CD4-positive, alpha-beta memory T cell (primary cell): ENCODE data around the gene MAP3K7CL. TPM values are rescaled to one million over a fixed set of nuclear protein-coding genes. Genes with fewer than 3 reads are reported as not detected.
A peak's percentile ranks its signal among the peaks of the same experiment; 100 is the strongest.

Source experiments
- CTCF ChIA-PET: fragments of 350-600 bp; sonication (Branson Sonifier 250); formaldehyde crosslinking; loops from one replicate; lab custom pipeline; 2021; ENCODE audit warnings: inconsistent platforms; ENCODE audit not compliant: partially characterized antibody; lab: Charles Lee
- POLR2A ChIA-PET: fragments of 350-600 bp; sonication (Branson Sonifier 250); formaldehyde crosslinking; loops from one replicate; lab custom pipeline; 2021; ENCODE audit not compliant: partially characterized antibody; lab: Charles Lee
- DNase-seq, 5 donors: peaks; one replicate each; pipeline versions ENCODE4 v3.0.0 to v3.0.0-alpha.2; 2020 to 2022; ENCODE audit warnings: mixed read lengths in 1 of 5
- H3K27ac ChIP-seq: one replicate; pipeline ENCODE4 v1.7.0; 2013; ENCODE audit warnings: low read depth, low read length
- H3K27me3 ChIP-seq: 2 replicates; pipeline ENCODE4 v1.7.0; 2013; ENCODE audit warnings: mild to moderate bottlenecking, low read length, moderate library complexity; ENCODE audit not compliant: insufficient read depth
- H3K36me3 ChIP-seq: 2 replicates; pipeline ENCODE4 v1.7.0; 2013; ENCODE audit warnings: mild to moderate bottlenecking, low read length, moderate library complexity; ENCODE audit not compliant: insufficient read depth
- H3K4me1 ChIP-seq: 2 replicates; pipeline ENCODE4 v1.7.0; 2013; ENCODE audit warnings: mild to moderate bottlenecking, low read length, moderate library complexity; ENCODE audit not compliant: insufficient read depth
- H3K4me3 ChIP-seq, 2 donors: one replicate each; pipeline ENCODE4 v1.7.0; 2013; ENCODE audit warnings: low read length in 2 of 2, mild to moderate bottlenecking in 1 of 2
- H3K9me3 ChIP-seq, 2 donors: one replicate each; pipeline ENCODE4 v1.7.0; 2013; ENCODE audit warnings: low read length in 2 of 2, control low read depth in 1 of 2; ENCODE audit not compliant: control insufficient read depth in 1 of 2
- H3K27ac Mint-ChIP-seq, 7 donors: one replicate each; pipeline ENCODE4 v1.8.0; 2020 to 2021; ENCODE audit warnings: mixed read lengths in 7 of 7, mild to moderate bottlenecking in 6 of 7, inconsistent platforms in 3 of 7, moderate library complexity in 3 of 7
- H3K27me3 Mint-ChIP-seq, 2 donors: one replicate each; pipeline ENCODE4 v1.8.0; 2020 to 2021; ENCODE audit warnings: mixed read lengths in 2 of 2
- H3K36me3 Mint-ChIP-seq, 2 donors: one replicate each; pipeline ENCODE4 v1.8.0; 2020 to 2021; ENCODE audit warnings: mixed read lengths in 2 of 2, inconsistent platforms in 1 of 2, mild to moderate bottlenecking in 1 of 2
- H3K4me1 Mint-ChIP-seq, 4 donors: one replicate each; pipeline ENCODE4 v1.8.0; 2020 to 2021; ENCODE audit warnings: mixed read lengths in 4 of 4, mild to moderate bottlenecking in 1 of 4
- H3K4me3 Mint-ChIP-seq, 8 donors: one replicate each; pipeline ENCODE4 v1.8.0; 2020 to 2021; ENCODE audit warnings: mixed read lengths in 8 of 8, mild to moderate bottlenecking in 7 of 8, moderate library complexity in 6 of 8, inconsistent platforms in 3 of 8
- H3K9me3 Mint-ChIP-seq, 8 donors: one replicate each; pipeline ENCODE4 v1.8.0; 2020 to 2021; ENCODE audit warnings: mixed read lengths in 8 of 8, mild to moderate bottlenecking in 5 of 8, inconsistent platforms in 3 of 8, moderate library complexity in 1 of 8
- intact Hi-C: fragments of 100-400 bp; cut with micrococcal nuclease; formaldehyde crosslinking; loops from one replicate; pipeline ENCODE4 v1.15.1; 2023
- polyA plus RNA-seq, 2 donors: library from polyadenylated mRNA; unstranded; fragments of 300-500 nt; fragmentation: Illumina TruSeq; gene quantifications; one replicate each; pipeline ENCODE4 v1.2.3, GENCODE V29; 2021
- total RNA-seq, 2 experiments: library from RNA; stranded (reverse); gene quantifications; one replicate each; pipeline ENCODE4 v1.2.3, GENCODE V29; 2021

The MAP3K7CL gene
- total and polyA plus RNA-seq, 4 experiments from 2014 or later, result 2.8 to 10.3 (median 7.4) TPM

DNA sequence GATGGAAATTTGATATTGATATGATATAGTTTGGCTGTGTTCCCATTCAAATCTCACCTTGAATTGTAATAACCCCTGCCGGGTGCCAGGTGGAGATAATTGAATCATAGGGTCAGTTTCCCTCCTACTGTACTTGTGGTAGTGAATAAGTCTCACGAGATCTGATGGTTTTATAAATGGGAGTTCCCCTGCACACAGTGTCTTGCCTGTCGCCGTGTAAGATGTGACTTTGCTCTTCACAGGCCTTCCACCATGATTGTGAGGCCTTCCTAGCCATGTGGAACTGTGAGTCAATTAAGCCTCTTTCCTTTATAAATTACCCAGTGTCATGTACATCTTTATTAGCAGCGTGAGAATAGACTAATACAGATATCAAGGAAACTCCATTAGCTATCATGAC is 74.6 kb downstream of the MAP3K7CL start:
- intact Hi-C loops, result no loop called here
- Histone ChIP-seq H3K36me3 (no peaks in the 10 kb centered on the region), H3K4me1 (no peaks in the 10 kb centered on the region), H3K4me3 (no peak overlapping the region), H3K9me3 (peaks cover 0 to 7% of the 10 kb centered on the region in 2 donors), H3K27me3 (no peaks in the 10 kb centered on the region), H3K27ac (no peak overlapping the region)
- ChIA-PET POLR2A (no interaction called here), CTCF (no interaction called here)
- no peak overlapping the region for H3K27ac Mint-ChIP-seq
- no peak overlapping the region for H3K4me3 Mint-ChIP-seq
- DNase-seq, result no peak
- H3K27me3 Mint-ChIP-seq, result peaks cover 0 to 2% of the 10 kb centered on the region in 2 donors
- H3K9me3 Mint-ChIP-seq, result peaks cover 7 to 31% (median 25%) of the 10 kb centered on the region in 8 donors
- H3K36me3 Mint-ChIP-seq, result peaks cover 4 to 13% of the 10 kb centered on the region in 2 donors
- H3K4me1 Mint-ChIP-seq, result no peaks in the 10 kb centered on the region

DNA sequence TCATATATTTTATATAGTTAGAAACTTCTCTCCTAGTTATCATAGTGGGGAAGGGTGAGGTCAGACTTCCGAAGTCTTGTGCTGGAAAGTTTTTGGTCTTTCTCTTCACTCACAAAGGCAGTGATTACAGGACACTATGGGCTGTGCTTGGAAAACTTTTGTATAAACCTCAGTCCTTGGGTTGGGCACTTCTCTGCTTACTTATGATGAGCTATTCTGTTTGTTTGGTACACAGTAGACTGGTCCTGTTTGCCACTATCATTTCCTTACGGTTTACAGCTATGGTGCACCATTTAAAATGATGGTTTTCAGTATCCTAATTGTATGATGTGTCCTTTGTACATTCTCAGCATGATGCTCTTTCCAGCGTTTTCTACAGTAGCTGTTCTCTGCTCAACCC is 75.5 kb downstream of the MAP3K7CL start:
- Histone ChIP-seq H3K4me1 (no peaks in the 10 kb centered on the region), H3K27ac (no peak overlapping the region), H3K27me3 (no peaks in the 10 kb centered on the region), H3K4me3 (no peak overlapping the region), H3K36me3 (no peaks in the 10 kb centered on the region), H3K9me3 (peaks cover 0 to 5% of the 10 kb centered on the region in 2 donors)
- no peaks in the 10 kb centered on the region for H3K4me1 Mint-ChIP-seq
- ChIA-PET CTCF (no interaction called here), POLR2A (no interaction called here)
- DNase-seq, result no peak
- H3K4me3 Mint-ChIP-seq, result no peak overlapping the region
- H3K27me3 Mint-ChIP-seq, result peaks cover 0 to 2% of the 10 kb centered on the region in 2 donors
- H3K9me3 Mint-ChIP-seq, result peaks cover 5 to 21% (median 16%) of the 10 kb centered on the region in 8 donors
- intact Hi-C loops, result no loop called here
- no peak overlapping the region for H3K27ac Mint-ChIP-seq
- H3K36me3 Mint-ChIP-seq, result peaks cover 3 to 9% of the 10 kb centered on the region in 2 donors

DNA sequence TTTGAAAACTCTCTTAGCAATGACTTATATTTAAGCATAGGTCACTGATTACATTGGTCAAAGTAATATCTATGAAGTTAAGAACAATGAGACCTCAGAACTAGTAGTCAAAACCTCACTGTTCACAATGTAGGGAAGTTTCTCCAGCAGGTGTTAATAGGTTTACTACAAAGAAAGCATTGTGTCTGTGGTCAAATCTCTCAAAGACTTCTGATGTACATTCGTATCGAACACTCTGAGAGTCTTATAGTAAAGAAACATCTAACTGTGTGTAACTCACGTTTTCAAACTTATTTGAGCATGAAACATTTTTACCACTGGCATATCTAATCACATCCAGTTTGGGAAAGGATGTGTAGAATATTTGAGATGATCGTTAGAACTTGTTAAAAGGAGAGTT is 76.0 kb downstream of the MAP3K7CL start:
- Histone ChIP-seq H3K9me3 (no peaks in the 10 kb centered on the region), H3K4me1 (no peaks in the 10 kb centered on the region), H3K36me3 (no peaks in the 10 kb centered on the region), H3K27me3 (no peaks in the 10 kb centered on the region), H3K27ac (no peak overlapping the region), H3K4me3 (no peak overlapping the region)
- Mint-ChIP-seq H3K27ac (no peak overlapping the region), H3K27me3 (peaks cover 0 to 2% of the 10 kb centered on the region in 2 donors), H3K4me1 (no peaks in the 10 kb centered on the region), H3K36me3 (peaks cover 0 to 5% of the 10 kb centered on the region in 2 donors), H3K9me3 (peaks cover under 1 to 17% (median 12%) of the 10 kb centered on the region in 8 donors), H3K4me3 (no peak overlapping the region)
- intact Hi-C loops, result no loop called here
- DNase-seq, result no peak
- ChIA-PET CTCF (no interaction called here), POLR2A (no interaction called here)

DNA sequence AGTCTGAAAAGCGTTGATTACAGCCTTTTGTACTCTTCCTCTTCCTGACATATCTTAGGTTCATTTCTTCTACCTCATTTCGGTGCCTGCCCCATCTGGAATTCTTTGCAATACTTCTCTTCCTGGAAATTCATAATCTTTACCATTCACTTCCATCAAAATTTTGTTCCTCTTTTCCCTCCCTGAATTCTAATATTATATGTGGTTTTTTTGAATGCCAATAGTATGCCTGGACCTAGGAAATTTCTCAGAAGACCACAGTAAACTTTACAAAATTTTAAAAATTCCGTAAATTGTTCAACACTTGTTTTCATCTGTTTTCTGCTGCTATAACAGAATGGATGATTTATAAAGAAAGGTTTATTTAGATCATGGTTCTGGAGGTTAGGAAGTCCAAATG is 76.8 kb downstream of the MAP3K7CL start:
- intact Hi-C loops, result no loop called here
- Histone ChIP-seq H3K36me3 (no peaks in the 10 kb centered on the region), H3K27me3 (no peaks in the 10 kb centered on the region), H3K4me3 (no peak overlapping the region), H3K4me1 (no peaks in the 10 kb centered on the region), H3K27ac (no peak overlapping the region), H3K9me3 (no peaks in the 10 kb centered on the region)
- Mint-ChIP-seq H3K4me3 (no peak overlapping the region), H3K9me3 (peaks cover 0 to 11% (median 5%) of the 10 kb centered on the region in 8 donors), H3K27me3 (peaks cover 0 to 2% of the 10 kb centered on the region in 2 donors), H3K4me1 (no peaks in the 10 kb centered on the region), H3K36me3 (peaks cover 0 to 1% of the 10 kb centered on the region in 2 donors), H3K27ac (peak overlapping the region in 1 of 7 donors; percentile 63)
- DNase-seq, result no peak
- POLR2A ChIA-PET, result no interaction called here
- CTCF ChIA-PET, result no interaction called here

DNA sequence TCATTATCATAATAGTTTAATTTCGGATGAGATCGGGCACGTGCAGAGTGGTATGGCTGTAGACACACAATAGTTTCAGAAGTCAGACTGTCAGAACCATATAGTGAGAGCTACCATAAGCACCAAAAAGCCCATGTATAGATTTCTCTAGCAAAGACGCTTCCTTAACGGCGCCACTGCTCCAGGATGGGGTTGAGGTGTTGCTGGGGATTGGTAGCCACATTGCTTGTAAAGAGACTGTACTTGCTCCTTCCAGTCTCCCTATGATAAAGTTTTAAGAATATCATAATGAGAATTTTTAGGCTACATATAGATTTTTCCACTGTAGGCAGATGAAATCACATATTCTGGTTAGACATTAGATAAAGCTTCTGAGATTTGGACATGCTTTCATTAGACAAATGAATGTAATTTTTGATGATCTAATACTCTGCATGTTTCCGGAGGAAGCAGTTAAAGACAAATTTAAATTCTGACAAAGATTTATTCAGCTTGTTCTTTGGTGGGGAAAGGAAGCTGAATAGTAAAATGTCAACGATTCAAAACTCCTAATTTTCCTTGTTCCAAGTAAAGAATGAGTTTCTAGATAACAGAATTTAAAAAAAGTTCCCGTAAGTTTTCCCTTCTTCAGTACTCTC is 77.7 kb downstream of the MAP3K7CL start:
- Histone ChIP-seq H3K27ac (no peak overlapping the region), H3K4me1 (no peaks in the 10 kb centered on the region), H3K36me3 (no peaks in the 10 kb centered on the region), H3K4me3 (no peak overlapping the region), H3K27me3 (no peaks in the 10 kb centered on the region), H3K9me3 (no peaks in the 10 kb centered on the region)
- POLR2A ChIA-PET, result no interaction called here
- no peak for DNase-seq
- H3K36me3 Mint-ChIP-seq, result no peaks in the 10 kb centered on the region
- H3K27me3 Mint-ChIP-seq, result peaks cover 0 to 2% of the 10 kb centered on the region in 2 donors
- H3K4me3 Mint-ChIP-seq, result no peak overlapping the region
- intact Hi-C loops, result no loop called here
- H3K9me3 Mint-ChIP-seq, result peaks cover 0 to 3% (median under 1%) of the 10 kb centered on the region in 8 donors
- no peaks in the 10 kb centered on the region for H3K4me1 Mint-ChIP-seq
- CTCF ChIA-PET, result interaction anchor here (0.8 kb wide), 1 partner anchor 10 kb away, joined by 3 read pairs; no protein-coding TSS in a partner anchor
- H3K27ac Mint-ChIP-seq, result no peak overlapping the region

DNA sequence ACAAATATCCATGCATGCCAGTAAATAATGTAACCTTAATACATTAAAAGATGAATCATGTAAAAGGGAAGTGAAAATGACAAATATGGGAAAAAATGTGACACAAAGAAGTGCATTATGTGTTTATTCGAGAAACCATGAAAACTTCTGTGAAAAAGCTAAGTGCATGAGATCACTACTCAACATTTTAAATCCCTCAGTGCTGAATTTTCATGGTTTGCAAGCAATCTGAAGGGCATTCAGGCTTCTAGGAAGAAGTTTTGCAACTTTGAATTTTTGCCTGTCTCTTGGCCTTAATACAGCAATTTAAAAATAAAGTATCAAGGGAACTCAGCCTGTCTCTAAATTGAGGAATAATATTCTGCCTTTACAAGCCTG is 78.2 kb downstream of the MAP3K7CL start:
- H3K27ac ChIP-seq, result no peak overlapping the region
- H3K27me3 ChIP-seq, result no peaks in the 10 kb centered on the region
- H3K36me3 ChIP-seq, result no peaks in the 10 kb centered on the region
- intact Hi-C loops, result no loop called here
- H3K4me1 ChIP-seq, result no peaks in the 10 kb centered on the region
- H3K36me3 Mint-ChIP-seq, result no peaks in the 10 kb centered on the region
- H3K27ac Mint-ChIP-seq, result no peak overlapping the region
- H3K4me1 Mint-ChIP-seq, result no peaks in the 10 kb centered on the region
- ChIA-PET POLR2A (no interaction called here), CTCF (interaction anchor here (0.8 kb wide), 1 partner anchor 9 kb away, joined by 3 read pairs; no protein-coding TSS in a partner anchor)
- no peak overlapping the region for H3K4me3 Mint-ChIP-seq
- no peaks in the 10 kb centered on the region for H3K9me3 ChIP-seq
- H3K4me3 ChIP-seq, result no peak overlapping the region
- peaks cover 0 to 3% (median 0%) of the 10 kb centered on the region in 8 donors for H3K9me3 Mint-ChIP-seq
- no peak for DNase-seq
- H3K27me3 Mint-ChIP-seq, result peaks cover 0 to 2% of the 10 kb centered on the region in 2 donors

DNA sequence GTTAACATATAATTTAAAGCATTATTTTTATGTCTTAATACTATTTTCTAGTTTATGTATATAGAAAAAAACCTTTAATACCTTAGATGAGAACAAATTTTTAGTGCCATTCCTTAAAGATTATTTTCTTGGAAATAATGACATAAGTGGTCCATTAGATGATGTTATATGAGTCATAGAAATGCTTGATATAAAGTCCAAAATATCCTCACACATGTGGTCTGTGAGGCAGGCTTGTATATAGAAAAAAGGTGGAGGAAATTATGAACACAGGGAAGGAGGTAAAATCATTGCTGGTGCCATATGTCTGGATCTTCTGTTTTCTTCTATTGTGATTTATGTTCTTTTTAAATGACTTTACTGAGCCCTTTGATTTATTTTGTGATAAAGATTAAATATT is 79.3 kb downstream of the MAP3K7CL start:
- H3K27me3 ChIP-seq, result no peaks in the 10 kb centered on the region
- intact Hi-C loops, result no loop called here
- H3K4me3 Mint-ChIP-seq, result no peak overlapping the region
- ChIA-PET POLR2A (no interaction called here), CTCF (no interaction called here)
- DNase-seq, result no peak
- no peaks in the 10 kb centered on the region for H3K4me1 Mint-ChIP-seq
- H3K4me1 ChIP-seq, result no peaks in the 10 kb centered on the region
- H3K9me3 ChIP-seq, result no peaks in the 10 kb centered on the region
- no peaks in the 10 kb centered on the region for H3K36me3 Mint-ChIP-seq
- no peak overlapping the region for H3K4me3 ChIP-seq
- H3K9me3 Mint-ChIP-seq, result peaks cover 0 to 3% (median 0%) of the 10 kb centered on the region in 8 donors
- H3K27ac Mint-ChIP-seq, result no peak overlapping the region
- peaks cover 0 to 2% of the 10 kb centered on the region in 2 donors for H3K27me3 Mint-ChIP-seq
- no peak overlapping the region for H3K27ac ChIP-seq
- no peaks in the 10 kb centered on the region for H3K36me3 ChIP-seq
